ENCODE data around the gene RAMACL. TPM values are rescaled to one million over a fixed set of nuclear protein-coding genes. Genes with fewer than 3 reads are reported as not detected.
A peak's percentile ranks its signal among the peaks of the same experiment; 100 is the strongest.

RAMACL gene
- total RNA-seq, 1 donor from 2014 or later, result 0.75 TPM

GRCh38 chr6:166618251-166618650 is 31.8 kb upstream of the RAMACL start:
- no peak for DNase-seq (ENCODE audit: low read depth)

- DNase-seq (ENCODE audit: low read depth), result no peak
Observed at GRCh38 chr6:166617359-166617758, 30.9 kb upstream of the RAMACL start.

- no peak for DNase-seq (ENCODE audit: low read depth)
Observed at GRCh38 chr6:166616261-166617238, 30.1 kb upstream of the RAMACL start.

GRCh38 chr6:166615059-166615770 is 28.7 kb upstream of the RAMACL start:
- DNase-seq (ENCODE audit: low read depth), result peak; percentile 68

- no peak for DNase-seq (ENCODE audit: low read depth)
Observed at GRCh38 chr6:166614589-166614988, 28.1 kb upstream of the RAMACL start.

GRCh38 chr6:166614171-166614583 is 27.7 kb upstream of the RAMACL start:
- no peak for DNase-seq (ENCODE audit: low read depth)

GRCh38 chr6:166613027-166613426 is 26.5 kb upstream of the RAMACL start:
- DNase-seq (ENCODE audit: low read depth), result no peak

GRCh38 chr6:166612471-166612881 is 26.0 kb upstream of the RAMACL start:
- DNase-seq (ENCODE audit: low read depth), result no peak

GRCh38 chr6:166611631-166612030 is 25.2 kb upstream of the RAMACL start:
- DNase-seq (ENCODE audit: low read depth), result no peak

GRCh38 chr6:166610069-166610468 is 23.6 kb upstream of the RAMACL start:
- DNase-seq (ENCODE audit: low read depth), result no peak

GRCh38 chr6:166608774-166609173 is 22.3 kb upstream of the RAMACL start:
- DNase-seq (ENCODE audit: low read depth), result no peak

GRCh38 chr6:166605752-166606151 is 19.3 kb upstream of the RAMACL start:
- DNase-seq (ENCODE audit: low read depth), result no peak

GRCh38 chr6:166604911-166605310 is 18.4 kb upstream of the RAMACL start:
- DNase-seq (ENCODE audit: low read depth), result no peak

- DNase-seq (ENCODE audit: low read depth), result no peak
Observed at GRCh38 chr6:166604328-166604727, 17.9 kb upstream of the RAMACL start.

- no peak for DNase-seq (ENCODE audit: low read depth)
Observed at GRCh38 chr6:166603043-166603690, 16.7 kb upstream of the RAMACL start.

GRCh38 chr6:166601956-166602355 is 15.5 kb upstream of the RAMACL start:
- no peak for DNase-seq (ENCODE audit: low read depth)

GRCh38 chr6:166600931-166601330 is 14.5 kb upstream of the RAMACL start:
- no peak for DNase-seq (ENCODE audit: low read depth)

- no peak for DNase-seq (ENCODE audit: low read depth)
Observed at GRCh38 chr6:166599205-166599604, 12.7 kb upstream of the RAMACL start.

- peak; percentile 23 for DNase-seq (ENCODE audit: low read depth)
Observed at GRCh38 chr6:166598441-166599138, 12.1 kb upstream of the RAMACL start.

- no peak for DNase-seq (ENCODE audit: low read depth)
Observed at GRCh38 chr6:166597711-166598440, 11.4 kb upstream of the RAMACL start.
